HG02970 (cell line): ENCODE measurements around the gene POU6F2.
"Not testable (repeated sequence)": the region's sequence is repeated elsewhere in the genome, so short reads cannot be mapped to it uniquely, and the experiment has no call there.

Experiments
- ATAC-seq: cut with Tn5 transposase; IDR thresholded peaks from one replicate; pipeline ENCODE4 v1.9.1; 2021; ENCODE audit warnings: mild to moderate bottlenecking, moderate library complexity, moderate number of reproducible peaks; ENCODE audit not compliant: unreplicated experiment, low FRiP score

Gene POU6F2

DNA sequence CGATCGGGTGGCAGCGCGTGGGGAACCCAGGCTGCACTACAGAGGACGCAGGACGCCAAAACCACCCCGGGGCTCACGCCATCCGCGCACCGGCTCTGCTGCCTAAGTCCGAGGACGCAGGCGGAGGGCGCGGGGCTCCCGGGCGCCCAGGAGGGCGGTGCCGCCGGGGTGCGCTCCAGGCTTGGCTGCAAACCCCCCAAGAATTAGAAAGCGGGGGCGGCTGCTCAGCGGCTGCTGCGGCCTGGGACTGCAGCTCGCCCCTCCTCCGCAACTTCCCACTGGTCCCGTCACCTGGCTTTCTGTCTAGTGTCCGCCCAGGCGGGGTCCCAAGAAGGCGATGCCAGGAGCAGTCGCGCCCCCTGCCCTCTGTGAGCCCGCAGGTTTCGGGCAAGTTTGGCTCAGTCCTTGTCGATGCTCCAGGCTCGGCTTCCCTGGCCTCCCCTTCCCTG, 1.7 kb upstream of the POU6F2 start:
- no peak for ATAC-seq

GRCh38 chr7:38978491-38978890, 782 bp downstream of the POU6F2 start:
- no peak for ATAC-seq

- no peak for ATAC-seq
These were observed 14.5 kb downstream of the POU6F2 start for GRCh38 chr7:38992203-38992602.

DNA sequence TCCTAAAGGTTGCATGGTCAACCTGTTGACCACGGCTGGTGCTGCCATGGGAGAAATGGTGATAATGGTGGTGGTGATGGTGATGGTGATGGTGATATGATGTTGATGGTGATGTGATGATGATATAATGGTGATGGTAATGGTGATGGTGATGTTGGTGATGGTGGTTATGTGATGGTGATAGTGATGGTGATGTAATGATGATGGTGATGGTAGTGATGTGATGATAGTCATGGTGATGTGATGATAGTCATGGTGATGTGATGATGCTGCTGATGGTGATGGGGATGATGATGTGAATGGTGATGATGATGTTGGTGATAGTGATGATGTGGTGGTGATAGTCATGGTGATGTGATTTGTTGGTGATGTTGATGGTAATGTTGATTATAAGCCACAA, 23.9 kb downstream of the POU6F2 start:
- no peak for ATAC-seq

GRCh38 chr7:39002755-39003154, 25.0 kb downstream of the POU6F2 start:
- ATAC-seq = no peak

- no peak for ATAC-seq
These were observed 27.3 kb downstream of the POU6F2 start for GRCh38 chr7:39005036-39005435.

- ATAC-seq = no peak
These were observed 27.8 kb downstream of the POU6F2 start for GRCh38 chr7:39005461-39005860.

GRCh38 chr7:39013049-39013939, 35.6 kb downstream of the POU6F2 start:
- not testable (repeated sequence) for ATAC-seq

- no peak for ATAC-seq
These were observed 38.9 kb downstream of the POU6F2 start for GRCh38 chr7:39016609-39017008.

DNA sequence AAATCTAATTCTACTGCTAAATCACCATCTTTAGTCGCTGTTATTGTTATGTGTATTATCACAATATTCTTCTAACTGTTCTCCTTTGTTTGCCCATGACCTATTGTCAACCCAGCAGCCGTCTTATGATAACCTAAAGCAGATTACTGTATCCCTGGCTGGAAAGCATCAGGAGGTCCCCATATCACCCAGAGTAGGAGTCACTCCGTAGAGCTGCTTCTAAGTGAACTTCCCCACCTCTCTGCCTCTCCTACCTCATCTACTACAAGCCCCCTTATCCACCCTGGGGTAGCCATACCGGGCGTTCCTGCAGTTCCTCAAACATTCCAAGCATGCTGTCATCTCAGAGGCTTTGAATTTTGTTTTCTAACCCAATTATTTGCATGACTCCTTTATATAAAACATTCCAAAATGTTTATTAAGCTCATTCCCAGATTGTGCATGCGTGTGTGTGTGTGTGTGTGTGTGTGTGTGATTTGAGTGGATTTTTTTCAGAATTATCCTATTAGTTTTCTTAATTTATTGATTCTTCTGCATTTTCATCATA, 39.7 kb downstream of the POU6F2 start:
- no peak for ATAC-seq

- no peak for ATAC-seq
These were observed 45.1 kb downstream of the POU6F2 start for GRCh38 chr7:39022796-39023195.

- no peak for ATAC-seq
These were observed 49.8 kb downstream of the POU6F2 start for GRCh38 chr7:39027491-39027890.

GRCh38 chr7:39033885-39034624, 56.3 kb downstream of the POU6F2 start:
- ATAC-seq = no peak

DNA sequence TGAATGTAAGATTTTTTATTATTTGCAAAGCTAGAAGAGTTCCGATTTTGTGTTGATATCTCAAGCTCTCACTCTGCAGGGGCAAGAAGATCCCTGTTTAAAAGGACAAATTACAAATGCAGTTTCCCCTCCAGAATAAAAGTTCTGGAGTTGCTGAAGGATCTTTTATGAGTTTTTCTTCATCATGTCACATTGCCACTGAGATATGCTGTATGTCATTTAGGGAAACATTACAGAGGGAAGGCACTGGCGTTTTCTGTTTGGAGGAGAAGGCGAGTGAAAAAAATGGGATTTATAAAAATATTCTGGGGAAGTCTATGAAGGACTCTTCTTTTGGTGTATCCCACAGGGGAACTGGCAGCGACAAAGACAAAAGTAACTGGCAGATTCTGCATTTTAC, 57.4 kb downstream of the POU6F2 start:
- no peak for ATAC-seq

DNA sequence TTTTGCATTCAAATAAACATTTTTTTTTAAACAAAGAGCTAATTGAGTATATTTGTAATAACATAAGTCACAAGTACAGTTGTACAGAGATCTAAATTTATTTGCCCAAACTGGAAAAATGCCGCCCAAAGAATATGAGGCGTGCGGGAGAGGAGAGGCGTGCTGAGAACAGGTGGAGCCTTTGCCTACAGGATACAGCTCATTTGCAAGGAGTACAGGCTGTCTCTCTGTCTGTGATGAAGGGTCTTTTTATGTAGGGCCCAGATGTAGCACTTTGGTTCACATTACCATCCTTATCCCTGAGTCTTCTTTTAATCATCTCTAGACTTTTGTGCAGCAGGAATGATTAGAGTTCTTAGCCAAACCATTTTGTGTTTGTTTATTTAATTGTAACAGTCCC, 58.2 kb downstream of the POU6F2 start:
- ATAC-seq = no peak

DNA sequence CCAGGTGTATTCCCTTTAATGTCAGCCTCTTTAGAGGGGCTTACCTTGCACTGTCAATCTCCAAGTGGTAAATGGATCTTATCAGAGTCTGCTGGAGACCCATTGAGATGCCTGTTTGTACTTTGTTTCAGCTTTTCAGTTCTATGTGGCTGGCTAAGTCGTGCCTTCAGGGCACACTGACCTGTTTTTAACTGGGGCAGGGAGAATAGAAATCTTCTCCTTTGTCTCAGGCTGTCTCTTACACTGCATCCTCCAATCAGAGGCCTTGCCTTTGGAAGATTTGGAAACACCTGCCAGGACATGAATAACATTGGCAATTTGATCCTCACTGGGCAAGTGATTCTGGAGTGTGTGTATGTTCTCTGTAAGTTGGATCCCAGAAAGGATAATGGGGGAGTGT, 65.0 kb downstream of the POU6F2 start:
- ATAC-seq = no peak

DNA sequence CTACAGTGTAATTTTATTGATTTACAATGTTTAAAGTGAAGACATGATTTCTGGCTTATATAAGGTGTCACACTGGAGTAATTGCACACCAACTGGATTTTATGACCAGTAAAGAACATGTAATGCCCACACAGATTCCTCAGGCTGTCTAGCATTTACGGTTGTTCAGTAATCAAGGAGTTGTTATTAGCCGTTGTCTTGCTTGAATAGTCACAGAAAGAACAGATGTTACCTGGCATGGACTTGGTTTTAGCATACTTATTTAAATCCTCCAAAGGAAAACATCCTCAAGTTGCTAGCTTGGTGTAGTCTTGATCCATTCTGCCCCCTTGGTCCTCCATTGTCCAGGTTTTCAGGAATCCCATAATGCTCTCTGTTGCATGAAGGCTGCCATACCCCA, 65.8 kb downstream of the POU6F2 start:
- no peak for ATAC-seq

DNA sequence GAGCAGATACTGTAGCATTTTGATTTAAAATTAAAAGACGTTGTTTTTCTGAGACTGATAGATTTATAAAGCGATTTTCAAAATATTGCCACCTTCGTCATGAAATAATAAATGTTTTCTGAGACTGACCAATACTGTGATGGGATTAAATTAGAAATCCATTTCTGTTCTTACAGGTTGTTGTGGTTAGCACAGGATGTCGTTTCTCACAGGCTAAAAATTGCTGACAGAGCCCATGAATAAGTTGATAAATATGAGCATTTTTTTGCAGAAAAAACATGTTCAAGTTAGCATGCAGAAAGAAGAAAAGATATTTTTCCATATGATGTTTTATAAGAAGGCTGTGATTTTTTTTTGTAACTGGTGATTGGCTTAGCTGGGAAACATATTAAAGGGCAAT, 66.8 kb downstream of the POU6F2 start:
- ATAC-seq = no peak

- ATAC-seq = no peak
These were observed 67.5 kb downstream of the POU6F2 start for GRCh38 chr7:39045231-39045630.

- no peak for ATAC-seq
These were observed 73.6 kb downstream of the POU6F2 start for GRCh38 chr7:39051279-39051678.

GRCh38 chr7:39051707-39052106, 74.0 kb downstream of the POU6F2 start:
- no peak for ATAC-seq
